Stimulated activated CD8-positive, alpha-beta memory T cell treated with anti-CD3 and anti-CD28 coated beads, Interleukin-7, amount 100 ng/mL, for 24 hours (primary cell): ENCODE measurements around the gene DNM3.

Experiments
- DNase-seq: peaks from one replicate; pipeline ENCODE4 v3.0.0-alpha.2; 2020; ENCODE audit warnings: low read depth

Gene DNM3

GRCh38 chr1:171817511-171818265 lies 23.6 kb upstream of the DNM3 start:
- no peak for DNase-seq

- no peak for DNase-seq
Measured at GRCh38 chr1:171819946-171820345, 21.4 kb upstream of the DNM3 start.

- DNase-seq: no peak
Measured at GRCh38 chr1:171826973-171827372, 14.3 kb upstream of the DNM3 start.

- DNase-seq: no peak
Measured at GRCh38 chr1:171828794-171829193, 12.5 kb upstream of the DNM3 start.

- DNase-seq: no peak
Measured at GRCh38 chr1:171833091-171833825, 8.0 kb upstream of the DNM3 start.

- DNase-seq: no peak
Measured at GRCh38 chr1:171834821-171835220, 6.5 kb upstream of the DNM3 start.

GRCh38 chr1:171835891-171836290 lies 5.4 kb upstream of the DNM3 start:
- DNase-seq: no peak

- DNase-seq: no peak
Measured at GRCh38 chr1:171841931-171842761, 848 bp downstream of the DNM3 start.

GRCh38 chr1:171844381-171844780 lies 3.1 kb downstream of the DNM3 start:
- DNase-seq: no peak

- no peak for DNase-seq
Measured at GRCh38 chr1:171845998-171846397, 4.7 kb downstream of the DNM3 start.

GRCh38 chr1:171849245-171849898 lies 8.1 kb downstream of the DNM3 start:
- no peak for DNase-seq

- no peak for DNase-seq
Measured at GRCh38 chr1:171850651-171851350, 9.5 kb downstream of the DNM3 start.

- DNase-seq: no peak
Measured at GRCh38 chr1:171852272-171852671, 11.0 kb downstream of the DNM3 start.

GRCh38 chr1:171855381-171855780 lies 14.1 kb downstream of the DNM3 start:
- no peak for DNase-seq

GRCh38 chr1:171858696-171859095 lies 17.4 kb downstream of the DNM3 start:
- no peak for DNase-seq

- DNase-seq: no peak
Measured at GRCh38 chr1:171860696-171861095, 19.4 kb downstream of the DNM3 start.

- DNase-seq: no peak
Measured at GRCh38 chr1:171863531-171863930, 22.2 kb downstream of the DNM3 start.

GRCh38 chr1:171864308-171864707 lies 23.0 kb downstream of the DNM3 start:
- no peak for DNase-seq

GRCh38 chr1:171865106-171865505 lies 23.8 kb downstream of the DNM3 start:
- no peak for DNase-seq

GRCh38 chr1:171867236-171867635 lies 25.9 kb downstream of the DNM3 start:
- no peak for DNase-seq

- no peak for DNase-seq
Measured at GRCh38 chr1:171868217-171868803, 27.0 kb downstream of the DNM3 start.
